Measurements from ENCODE around the gene CHST5.

Gene CHST5

GRCh38 chr16:75535901-75536300 lies at the start of gene CHST5:
TSS of gene CHST5 (minus strand) at chr16:75536108. CDS start at chr16:75530384, 5,724 bp downstream.
- no peak within 1 kb of the TSS for H3K4me3 ChIP-seq (ENCODE audit: low read depth, low read length)
- no peak for DNase-seq (ENCODE audit: low read depth, low spot score)
- TF ChIP-seq CTCF (IDR thresholded peaks at IDR 0.05; ENCODE audit: low read depth, low read length): no peak
- in situ Hi-C loops (cut with HindIII; ENCODE audit: low sequenced_read_pairs): no loop called here

- in situ Hi-C loops (cut with HindIII; ENCODE audit: low sequenced_read_pairs): no loop called here
- TF ChIP-seq CTCF (IDR thresholded peaks at IDR 0.05; ENCODE audit: low read depth, low read length): no peak
- no peak for DNase-seq (ENCODE audit: low read depth, low spot score)
- H3K4me3 ChIP-seq (ENCODE audit: low read depth, low read length): no peak overlapping the region
These were observed 48.2 kb upstream of the CHST5 start for GRCh38 chr16:75584108-75584507.

GRCh38 chr16:75579281-75579834 lies 43.5 kb upstream of the CHST5 start:
- in situ Hi-C loops (cut with HindIII; ENCODE audit: low sequenced_read_pairs): no loop called here
- no peak for TF ChIP-seq CTCF (IDR thresholded peaks at IDR 0.05; ENCODE audit: low read depth, low read length)

GRCh38 chr16:75578725-75579124 lies 42.8 kb upstream of the CHST5 start:
- in situ Hi-C loops (cut with HindIII; ENCODE audit: low sequenced_read_pairs): no loop called here
- no peak overlapping the region for H3K4me3 ChIP-seq (ENCODE audit: low read depth, low read length)
- DNase-seq (ENCODE audit: low read depth, low spot score): no peak
- no peak for TF ChIP-seq CTCF (IDR thresholded peaks at IDR 0.05; ENCODE audit: low read depth, low read length)

More at GRCh38 chr16:75579281-75579834, 43.5 kb upstream of the CHST5 start:
- no peak for DNase-seq (ENCODE audit: low read depth, low spot score)
- H3K4me3 ChIP-seq (ENCODE audit: low read depth, low read length): no peak overlapping the region

- DNase-seq (ENCODE audit: low read depth, low spot score): no peak
- TF ChIP-seq CTCF (IDR thresholded peaks at IDR 0.05; ENCODE audit: low read depth, low read length): no peak
- H3K4me3 ChIP-seq (ENCODE audit: low read depth, low read length): no peak overlapping the region
- in situ Hi-C loops (cut with HindIII; ENCODE audit: low sequenced_read_pairs): no loop called here
These were observed 42.3 kb upstream of the CHST5 start for GRCh38 chr16:75578212-75578611.

- DNase-seq (ENCODE audit: low read depth, low spot score): no peak
- TF ChIP-seq CTCF (IDR thresholded peaks at IDR 0.05; ENCODE audit: low read depth, low read length): no peak
- H3K4me3 ChIP-seq (ENCODE audit: low read depth, low read length): no peak overlapping the region
- in situ Hi-C loops (cut with HindIII; ENCODE audit: low sequenced_read_pairs): no loop called here
These were observed 40.5 kb upstream of the CHST5 start for GRCh38 chr16:75576384-75576811.
